ENCODE data around the gene CUX1. TPM values are rescaled to one million over a fixed set of nuclear protein-coding genes. Genes with fewer than 3 reads are reported as not detected.

Gene CUX1
- total RNA-seq, 1 experiment from 2014 or later: 116 TPM

- Mint-ChIP-seq H3K27me3 (ENCODE audit: insufficient read depth, unreplicated experiment) (no peaks in the 10 kb centered on the region), H3K36me3 (ENCODE audit: insufficient read depth, unreplicated experiment) (peaks cover 67% of the 10 kb centered on the region), H3K27ac (ENCODE audit: unreplicated experiment) (peak overlapping the region; percentile 30), H3K4me1 (ENCODE audit: low read depth, unreplicated experiment) (peaks cover 9% of the 10 kb centered on the region), H3K4me3 (ENCODE audit: unreplicated experiment) (no peak overlapping the region), H3K9me3 (ENCODE audit: unreplicated experiment) (no peaks in the 10 kb centered on the region)
- intact Hi-C loops (cut with micrococcal nuclease; ENCODE audit: unreplicated experiment): no loop called here
- no peak for DNase-seq
- H3K4me3 ChIP-seq (ENCODE audit: low read depth, low read length): no peak overlapping the region
- ChIA-PET CTCF (no interaction called here), POLR2A (no interaction called here)
- peaks cover 2% of the 10 kb centered on the region; the same call in 1 of the 2 replicates for H3K9me3 ChIP-seq
- peaks cover 3% of the 10 kb centered on the region; the same call in 1 of the 2 replicates for H3K4me1 ChIP-seq
- no TSS peak for BruUV-seq (replicated peaks)
- no peaks in the 10 kb centered on the region; the same call in 1 of the 2 replicates for H3K36me3 ChIP-seq (ENCODE audit: control insufficient read depth, insufficient read depth, low read length)
- no peaks in the 10 kb centered on the region for H3K27me3 ChIP-seq (replicated peaks; ENCODE audit: control insufficient read depth, insufficient read depth, low read length)
- TF ChIP-seq CTCF (IDR thresholded peaks at IDR 0.05; ENCODE audit: insufficient read depth in 1 of 2, low read depth in 1 of 2, low read length in 1 of 2, severe bottlenecking in 1 of 2, unreplicated experiment in 1 of 2): no peak
Observed at GRCh38 chr7:102080019-102080433, 262.6 kb downstream of the CUX1 start.

GRCh38 chr7:102080434-102081243 is 263.2 kb downstream of the CUX1 start:
- H3K27me3 ChIP-seq (replicated peaks; ENCODE audit: control insufficient read depth, insufficient read depth, low read length): no peaks in the 10 kb centered on the region
- H3K9me3 ChIP-seq: peaks cover 8% of the 10 kb centered on the region; the same call in 1 of the 2 replicates
- no peaks in the 10 kb centered on the region for H3K27me3 Mint-ChIP-seq (ENCODE audit: insufficient read depth, unreplicated experiment)
- no peak for DNase-seq
- H3K4me1 Mint-ChIP-seq (ENCODE audit: low read depth, unreplicated experiment): peaks cover 9% of the 10 kb centered on the region
- peaks cover 67% of the 10 kb centered on the region for H3K36me3 Mint-ChIP-seq (ENCODE audit: insufficient read depth, unreplicated experiment)
- no TSS peak for BruUV-seq (replicated peaks)
- peak overlapping the region; percentile 30 for H3K27ac Mint-ChIP-seq (ENCODE audit: unreplicated experiment)
- H3K4me1 ChIP-seq: peaks cover 3% of the 10 kb centered on the region; the same call in 1 of the 2 replicates
- H3K36me3 ChIP-seq (ENCODE audit: control insufficient read depth, insufficient read depth, low read length): no peaks in the 10 kb centered on the region; the same call in 1 of the 2 replicates
- intact Hi-C loops (cut with micrococcal nuclease; ENCODE audit: unreplicated experiment): no loop called here
- POLR2A ChIA-PET: no interaction called here
- no peak for TF ChIP-seq CTCF (IDR thresholded peaks at IDR 0.05; ENCODE audit: insufficient read depth in 1 of 2, low read depth in 1 of 2, low read length in 1 of 2, severe bottlenecking in 1 of 2, unreplicated experiment in 1 of 2)
- CTCF ChIA-PET: no interaction called here
- H3K4me3 Mint-ChIP-seq (ENCODE audit: unreplicated experiment): no peak overlapping the region
- H3K9me3 Mint-ChIP-seq (ENCODE audit: unreplicated experiment): no peaks in the 10 kb centered on the region
- H3K4me3 ChIP-seq (ENCODE audit: low read depth, low read length): no peak overlapping the region

GRCh38 chr7:102081244-102081627 is 263.8 kb downstream of the CUX1 start:
- H3K27me3 Mint-ChIP-seq (ENCODE audit: insufficient read depth, unreplicated experiment): no peaks in the 10 kb centered on the region
- ChIA-PET POLR2A (no interaction called here), CTCF (no interaction called here)
- no peak for TF ChIP-seq CTCF (IDR thresholded peaks at IDR 0.05; ENCODE audit: insufficient read depth in 1 of 2, low read depth in 1 of 2, low read length in 1 of 2, severe bottlenecking in 1 of 2, unreplicated experiment in 1 of 2)
- BruUV-seq (replicated peaks): no TSS peak
- peaks cover 65% of the 10 kb centered on the region for H3K36me3 Mint-ChIP-seq (ENCODE audit: insufficient read depth, unreplicated experiment)
- H3K4me3 Mint-ChIP-seq (ENCODE audit: unreplicated experiment): no peak overlapping the region
- intact Hi-C loops (cut with micrococcal nuclease; ENCODE audit: unreplicated experiment): no loop called here
- peak overlapping the region; percentile 30 for H3K27ac Mint-ChIP-seq (ENCODE audit: unreplicated experiment)
- H3K4me3 ChIP-seq (ENCODE audit: low read depth, low read length): no peak overlapping the region
- peaks cover 5% of the 10 kb centered on the region for H3K9me3 Mint-ChIP-seq (ENCODE audit: unreplicated experiment)
- DNase-seq: no peak
- H3K4me1 Mint-ChIP-seq (ENCODE audit: low read depth, unreplicated experiment): peaks cover 13% of the 10 kb centered on the region
- H3K4me1 ChIP-seq: peaks cover 3% of the 10 kb centered on the region; the same call in 1 of the 2 replicates
- H3K27me3 ChIP-seq (replicated peaks; ENCODE audit: control insufficient read depth, insufficient read depth, low read length): no peaks in the 10 kb centered on the region
- H3K36me3 ChIP-seq (ENCODE audit: control insufficient read depth, insufficient read depth, low read length): no peaks in the 10 kb centered on the region
- peaks cover 10% of the 10 kb centered on the region; the same call in 1 of the 2 replicates for H3K9me3 ChIP-seq

Measured in Caco-2 (cell line).